CD8-positive, alpha-beta memory T cell (primary cell): Measurements from ENCODE around the gene PCDH9. TPM values are rescaled to one million over a fixed set of nuclear protein-coding genes. Genes with fewer than 3 reads are reported as not detected.

Experiments used
- CTCF ChIA-PET: fragments of 350-600 bp; sonication (Branson Sonifier 250); formaldehyde crosslinking; loops from one replicate; lab custom pipeline; 2021; ENCODE audit warnings: antibody characterized with exemption; lab: Charles Lee
- POLR2A ChIA-PET: fragments of 350-600 bp; sonication (Branson Sonifier 250); formaldehyde crosslinking; loops from one replicate; lab custom pipeline; 2021; ENCODE audit warnings: antibody characterized with exemption; lab: Charles Lee
- DNase-seq, 5 donors: peaks; one replicate each; pipeline versions ENCODE4 v3.0.0 to v3.0.0-alpha.2; 2020 to 2022; ENCODE audit warnings: mixed read lengths in 1 of 5
- H3K27ac ChIP-seq: one replicate; pipeline ENCODE4 v1.7.0; 2013; ENCODE audit warnings: low read depth, mild to moderate bottlenecking, low read length, moderate library complexity
- H3K27me3 ChIP-seq: 2 replicates; pipeline ENCODE4 v1.7.0; 2013; ENCODE audit warnings: low read length, mild to moderate bottlenecking; ENCODE audit not compliant: insufficient read depth, poor library complexity, severe bottlenecking
- H3K36me3 ChIP-seq: 2 replicates; pipeline ENCODE4 v1.7.0; 2013; ENCODE audit warnings: mild to moderate bottlenecking, low read length, moderate library complexity; ENCODE audit not compliant: insufficient read depth
- H3K4me1 ChIP-seq: 2 replicates; pipeline ENCODE4 v1.7.0; 2013; ENCODE audit warnings: mild to moderate bottlenecking, low read length, moderate library complexity; ENCODE audit not compliant: insufficient read depth
- H3K4me3 ChIP-seq: 2 replicates; pipeline ENCODE4 v1.7.0; 2013; ENCODE audit warnings: mild to moderate bottlenecking, low read length
- H3K9me3 ChIP-seq: 2 replicates; pipeline ENCODE4 v1.7.0; 2013; ENCODE audit warnings: mild to moderate bottlenecking, low read length
- H3K27ac Mint-ChIP-seq, 8 donors: one replicate each; pipeline ENCODE4 v1.8.0; 2020 to 2021; ENCODE audit warnings: mixed read lengths in 8 of 8, mild to moderate bottlenecking in 6 of 8, inconsistent platforms in 3 of 8, moderate library complexity in 3 of 8
- H3K27me3 Mint-ChIP-seq, 2 donors: one replicate each; pipeline ENCODE4 v1.8.0; 2020 to 2021; ENCODE audit warnings: mixed read lengths in 2 of 2, mild to moderate bottlenecking in 1 of 2, moderate library complexity in 1 of 2
- H3K36me3 Mint-ChIP-seq, 3 donors: one replicate each; pipeline ENCODE4 v1.8.0; 2020 to 2021; ENCODE audit warnings: mixed read lengths in 3 of 3, inconsistent platforms in 1 of 3, mild to moderate bottlenecking in 1 of 3
- H3K4me1 Mint-ChIP-seq, 3 donors: one replicate each; pipeline ENCODE4 v1.8.0; 2020 to 2021; ENCODE audit warnings: mixed read lengths in 3 of 3, inconsistent platforms in 1 of 3, mild to moderate bottlenecking in 1 of 3
- H3K4me3 Mint-ChIP-seq, 7 donors: one replicate each; pipeline ENCODE4 v1.8.0; 2020 to 2021; ENCODE audit warnings: mixed read lengths in 7 of 7, mild to moderate bottlenecking in 6 of 7, moderate library complexity in 4 of 7, inconsistent platforms in 2 of 7
- H3K9me3 Mint-ChIP-seq, 5 donors: one replicate each; pipeline ENCODE4 v1.8.0; 2020 to 2022; ENCODE audit warnings: mixed read lengths in 5 of 5, mild to moderate bottlenecking in 3 of 5, moderate library complexity in 2 of 5, inconsistent platforms in 1 of 5
- polyA plus RNA-seq: library from polyadenylated mRNA; unstranded; fragments of 300-500 nt; fragmentation: Illumina TruSeq; gene quantifications from one replicate; pipeline ENCODE4 v1.2.3, GENCODE V29; 2021
- total RNA-seq, 2 experiments: library from RNA; stranded (reverse); gene quantifications; one replicate each; pipeline ENCODE4 v1.2.3, GENCODE V29; 2021

Gene PCDH9
- total and polyA plus RNA-seq, 3 experiments from 2014 or later = 0.09 to 0.21 (median 0.16) TPM

DNA sequence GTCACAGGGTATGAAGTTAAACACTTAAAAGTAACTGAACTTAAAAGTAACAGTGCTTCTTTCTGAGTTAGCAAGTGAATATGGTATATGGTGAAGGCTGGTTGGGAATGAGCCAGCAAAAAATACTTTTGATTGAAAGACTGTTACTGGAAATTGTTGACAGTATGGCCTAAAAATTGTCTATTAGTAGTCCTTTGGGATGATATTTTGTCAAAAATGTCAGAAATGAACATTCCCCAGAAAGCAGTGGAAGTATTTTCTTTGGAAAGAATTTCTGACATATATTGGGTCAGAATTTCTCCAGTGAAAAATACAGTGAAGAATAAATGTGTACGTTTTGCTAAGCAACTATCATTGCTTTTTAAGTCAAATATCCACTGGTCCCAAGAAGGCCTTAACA is 860.5 kb downstream of the PCDH9 start:
- no peak for DNase-seq
- H3K4me1 Mint-ChIP-seq = no peaks in the 10 kb centered on the region
- H3K9me3 Mint-ChIP-seq = peaks cover 0 to 23% (median 0%) of the 10 kb centered on the region in 5 donors
- no peak overlapping the region for H3K27ac Mint-ChIP-seq
- H3K36me3 ChIP-seq = no peaks in the 10 kb centered on the region
- ChIA-PET POLR2A (no interaction called here), CTCF (no interaction called here)
- no peaks in the 10 kb centered on the region for H3K27me3 Mint-ChIP-seq
- H3K36me3 Mint-ChIP-seq = no peaks in the 10 kb centered on the region
- no peak overlapping the region for H3K4me3 ChIP-seq
- H3K27me3 ChIP-seq = no peaks in the 10 kb centered on the region
- H3K9me3 ChIP-seq = no peaks in the 10 kb centered on the region
- H3K4me3 Mint-ChIP-seq = no peak overlapping the region
- H3K27ac ChIP-seq = no peak overlapping the region
- no peaks in the 10 kb centered on the region for H3K4me1 ChIP-seq

DNA sequence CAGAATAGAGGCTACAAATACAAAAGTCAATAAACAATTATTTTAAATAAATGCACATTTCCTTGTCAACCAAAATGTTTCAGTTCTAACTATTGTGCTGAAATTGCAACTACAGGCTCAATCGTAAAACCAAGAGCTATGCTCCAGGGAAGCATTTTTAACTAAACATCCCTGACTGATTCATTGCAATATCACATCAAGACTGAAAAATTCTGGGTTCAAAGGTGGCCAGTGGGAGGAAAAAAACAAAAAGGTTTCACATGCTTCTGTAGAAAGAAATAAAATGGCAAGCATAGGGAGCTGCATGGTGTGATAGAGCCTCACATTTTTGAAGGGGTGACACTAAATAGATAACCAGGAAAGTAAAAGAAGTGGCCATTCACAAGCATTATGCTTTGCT is 862.8 kb downstream of the PCDH9 start:
- H3K36me3 Mint-ChIP-seq = no peaks in the 10 kb centered on the region
- Histone ChIP-seq H3K36me3 (no peaks in the 10 kb centered on the region), H3K4me1 (no peaks in the 10 kb centered on the region), H3K27me3 (no peaks in the 10 kb centered on the region), H3K4me3 (no peak overlapping the region), H3K9me3 (no peaks in the 10 kb centered on the region), H3K27ac (no peak overlapping the region)
- no peak overlapping the region for H3K27ac Mint-ChIP-seq
- H3K9me3 Mint-ChIP-seq = peaks cover 0 to 19% (median 2%) of the 10 kb centered on the region in 5 donors
- H3K4me1 Mint-ChIP-seq = no peaks in the 10 kb centered on the region
- DNase-seq = no peak
- ChIA-PET CTCF (no interaction called here), POLR2A (no interaction called here)
- no peak overlapping the region for H3K4me3 Mint-ChIP-seq
- no peaks in the 10 kb centered on the region for H3K27me3 Mint-ChIP-seq

DNA sequence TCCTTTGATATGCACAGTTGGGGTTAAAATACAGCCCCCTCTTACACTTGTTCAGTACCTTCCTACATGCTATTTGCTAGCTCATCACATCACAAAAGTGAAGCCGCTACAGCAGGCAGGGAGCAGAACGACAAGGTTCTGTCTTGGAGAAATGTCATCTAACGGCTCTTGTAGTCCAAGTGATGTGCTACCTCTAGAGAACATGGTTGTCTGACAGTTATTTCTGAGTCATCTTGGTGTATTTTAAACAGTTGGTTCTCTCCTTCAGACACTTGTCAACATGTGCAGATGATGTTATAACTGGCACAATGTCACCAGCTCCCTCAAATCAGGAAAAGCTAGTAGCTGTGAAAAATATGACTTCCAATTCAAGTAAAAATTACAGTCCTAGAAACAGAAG is 865.0 kb downstream of the PCDH9 start:
- DNase-seq = no peak
- Mint-ChIP-seq H3K4me1 (no peaks in the 10 kb centered on the region), H3K27me3 (no peaks in the 10 kb centered on the region), H3K27ac (no peak overlapping the region), H3K36me3 (no peaks in the 10 kb centered on the region), H3K9me3 (peaks cover 0 to 13% (median 2%) of the 10 kb centered on the region in 5 donors), H3K4me3 (no peak overlapping the region)
- Histone ChIP-seq H3K4me1 (no peaks in the 10 kb centered on the region), H3K4me3 (no peak overlapping the region), H3K27ac (no peak overlapping the region), H3K9me3 (no peaks in the 10 kb centered on the region), H3K36me3 (no peaks in the 10 kb centered on the region), H3K27me3 (no peaks in the 10 kb centered on the region)
- ChIA-PET CTCF (no interaction called here), POLR2A (no interaction called here)

DNA sequence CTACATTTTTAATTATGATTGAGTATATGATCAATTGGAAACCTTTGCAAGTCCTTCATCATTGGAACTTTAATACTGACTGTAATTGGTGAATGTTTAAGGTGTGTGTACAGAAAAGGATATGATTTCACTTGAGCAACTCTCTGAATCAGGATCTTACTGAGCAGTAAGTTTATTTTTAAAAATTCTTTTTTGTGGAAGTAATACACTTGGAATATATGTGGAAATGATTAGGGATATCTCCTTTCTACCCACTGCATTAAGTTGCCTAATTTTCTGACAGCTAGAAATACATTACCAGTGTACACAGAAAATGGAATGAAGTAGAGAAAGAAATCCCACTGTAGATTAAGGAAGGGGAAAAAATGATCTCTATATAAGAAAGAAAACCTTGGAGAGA is 865.8 kb downstream of the PCDH9 start:
- Histone ChIP-seq H3K9me3 (no peaks in the 10 kb centered on the region), H3K4me1 (no peaks in the 10 kb centered on the region), H3K36me3 (no peaks in the 10 kb centered on the region), H3K27me3 (no peaks in the 10 kb centered on the region), H3K4me3 (no peak overlapping the region), H3K27ac (no peak overlapping the region)
- POLR2A ChIA-PET = no interaction called here
- no peak overlapping the region for H3K4me3 Mint-ChIP-seq
- peaks cover 0 to 13% (median 2%) of the 10 kb centered on the region in 5 donors for H3K9me3 Mint-ChIP-seq
- H3K27me3 Mint-ChIP-seq = no peaks in the 10 kb centered on the region
- CTCF ChIA-PET = no interaction called here
- no peak overlapping the region for H3K27ac Mint-ChIP-seq
- DNase-seq = no peak
- H3K4me1 Mint-ChIP-seq = no peaks in the 10 kb centered on the region
- H3K36me3 Mint-ChIP-seq = no peaks in the 10 kb centered on the region

DNA sequence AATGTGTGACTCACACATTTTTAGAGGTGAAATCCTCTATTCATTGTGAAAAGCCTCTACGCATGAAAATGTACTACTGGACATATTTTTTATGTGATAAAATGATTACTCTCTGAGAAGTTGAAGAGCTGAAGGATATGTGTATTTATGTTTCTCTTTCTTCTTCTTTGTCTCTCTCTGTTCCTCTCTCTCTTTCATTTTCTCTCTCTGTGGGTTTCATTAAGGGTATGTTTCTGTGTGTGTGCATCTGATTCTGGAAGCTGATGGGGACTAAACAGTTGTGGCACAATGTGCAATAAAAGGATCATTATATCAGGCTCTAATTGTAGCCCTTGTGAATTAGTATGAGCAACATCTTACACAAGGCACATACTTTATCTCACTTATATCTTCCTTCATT is 867.7 kb downstream of the PCDH9 start:
- Histone ChIP-seq H3K4me1 (no peaks in the 10 kb centered on the region), H3K36me3 (no peaks in the 10 kb centered on the region), H3K4me3 (no peak overlapping the region), H3K27me3 (no peaks in the 10 kb centered on the region), H3K9me3 (no peaks in the 10 kb centered on the region), H3K27ac (no peak overlapping the region)
- Mint-ChIP-seq H3K36me3 (no peaks in the 10 kb centered on the region), H3K9me3 (peaks cover 0 to 13% (median 2%) of the 10 kb centered on the region in 5 donors), H3K4me3 (no peak overlapping the region), H3K4me1 (no peaks in the 10 kb centered on the region), H3K27me3 (no peaks in the 10 kb centered on the region), H3K27ac (no peak overlapping the region)
- ChIA-PET CTCF (interaction anchor here (1.4 kb wide), 1 partner anchor 9 kb away, joined by 3 read pairs; no protein-coding TSS in a partner anchor), POLR2A (no interaction called here)
- DNase-seq = no peak

DNA sequence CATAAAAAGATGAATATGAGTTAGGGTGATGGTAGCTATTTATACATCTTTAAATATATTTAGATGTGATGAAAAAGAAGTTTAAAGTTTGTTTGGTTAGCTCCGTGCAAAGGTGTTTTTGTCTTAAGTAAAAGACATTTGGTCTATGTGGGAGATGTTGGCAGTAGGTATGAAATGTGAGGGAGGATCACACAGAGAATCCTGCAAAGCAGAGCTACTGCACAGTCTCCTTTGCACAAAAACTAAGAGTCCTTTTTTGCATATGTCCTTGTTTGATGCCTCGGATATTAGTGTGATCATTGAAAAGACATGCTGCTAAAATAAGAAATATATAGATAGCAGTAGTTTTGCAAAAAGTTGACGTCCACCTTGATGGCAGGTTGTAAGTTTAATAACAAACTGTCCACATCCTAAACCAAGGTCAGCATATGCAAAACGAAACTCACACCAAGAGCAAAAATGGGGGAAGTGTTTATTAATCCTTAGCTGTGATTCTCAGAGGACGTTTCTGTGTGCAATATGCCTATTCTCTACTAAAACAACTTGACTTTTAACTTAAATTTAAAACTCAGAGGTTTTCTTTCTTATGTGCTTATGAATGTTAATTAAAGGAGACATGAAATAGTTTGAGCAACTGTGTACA is 870.1 kb downstream of the PCDH9 start:
- Histone ChIP-seq H3K27me3 (no peaks in the 10 kb centered on the region), H3K9me3 (no peaks in the 10 kb centered on the region), H3K27ac (no peak overlapping the region), H3K4me3 (no peak overlapping the region), H3K36me3 (no peaks in the 10 kb centered on the region), H3K4me1 (no peaks in the 10 kb centered on the region)
- DNase-seq = no peak
- H3K9me3 Mint-ChIP-seq = peaks cover 0 to 17% (median 2%) of the 10 kb centered on the region in 5 donors
- H3K27me3 Mint-ChIP-seq = no peaks in the 10 kb centered on the region
- ChIA-PET POLR2A (no interaction called here), CTCF (no interaction called here)
- peak overlapping the region in 1 of 8 donors; percentile 57 for H3K27ac Mint-ChIP-seq
- no peaks in the 10 kb centered on the region for H3K4me1 Mint-ChIP-seq
- H3K36me3 Mint-ChIP-seq = no peaks in the 10 kb centered on the region
- H3K4me3 Mint-ChIP-seq = no peak overlapping the region

DNA sequence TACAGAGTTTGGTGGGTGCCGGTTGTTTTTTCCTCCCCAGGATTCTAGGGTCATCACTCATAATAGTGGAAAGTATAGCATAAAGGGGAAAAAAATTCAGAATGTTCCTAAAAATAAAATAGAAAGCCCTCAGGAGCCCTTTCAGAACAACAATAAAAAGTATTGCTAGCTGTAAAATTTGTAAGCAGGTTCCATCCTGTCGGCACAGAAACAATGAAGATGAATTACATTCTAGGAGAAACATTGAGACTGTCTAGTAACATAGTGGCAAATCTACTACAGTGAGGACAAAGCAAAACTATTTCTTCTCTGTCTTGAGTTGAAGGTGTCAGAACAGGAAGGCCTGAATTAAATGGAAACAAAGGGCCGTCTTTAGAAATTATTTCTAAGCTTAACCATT is 870.7 kb downstream of the PCDH9 start:
- Histone ChIP-seq H3K27ac (no peak overlapping the region), H3K36me3 (no peaks in the 10 kb centered on the region), H3K4me1 (no peaks in the 10 kb centered on the region), H3K4me3 (no peak overlapping the region), H3K27me3 (no peaks in the 10 kb centered on the region), H3K9me3 (no peaks in the 10 kb centered on the region)
- no peaks in the 10 kb centered on the region for H3K4me1 Mint-ChIP-seq
- H3K27me3 Mint-ChIP-seq = no peaks in the 10 kb centered on the region
- DNase-seq = no peak
- POLR2A ChIA-PET = no interaction called here
- H3K36me3 Mint-ChIP-seq = no peaks in the 10 kb centered on the region
- no peak overlapping the region for H3K27ac Mint-ChIP-seq
- no peak overlapping the region for H3K4me3 Mint-ChIP-seq
- CTCF ChIA-PET = no interaction called here
- peaks cover 0 to 17% (median under 1%) of the 10 kb centered on the region in 5 donors for H3K9me3 Mint-ChIP-seq

DNA sequence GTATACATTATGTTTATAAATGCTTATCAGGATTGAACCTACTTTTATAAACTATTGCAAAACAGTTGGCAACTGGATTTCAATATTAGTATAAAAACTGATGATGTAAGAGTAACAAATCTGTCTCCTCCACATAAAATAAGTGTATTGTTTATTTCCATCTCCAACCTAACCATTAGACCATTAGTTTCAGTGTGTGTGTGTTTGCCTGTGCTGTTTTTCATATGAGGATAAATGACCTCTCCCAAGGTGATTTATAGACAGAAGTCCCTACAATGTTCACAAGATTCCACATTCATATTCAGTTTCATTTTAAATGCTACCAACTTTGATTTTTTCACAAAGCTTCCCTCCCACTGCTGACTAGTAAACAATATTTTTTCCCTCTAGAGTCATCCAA is 871.6 kb downstream of the PCDH9 start:
- H3K4me3 ChIP-seq = no peak overlapping the region
- no peaks in the 10 kb centered on the region for H3K9me3 ChIP-seq
- H3K27ac Mint-ChIP-seq = no peak overlapping the region
- DNase-seq = no peak
- no peaks in the 10 kb centered on the region for H3K36me3 Mint-ChIP-seq
- ChIA-PET POLR2A (no interaction called here), CTCF (no interaction called here)
- H3K36me3 ChIP-seq = no peaks in the 10 kb centered on the region
- no peaks in the 10 kb centered on the region for H3K27me3 Mint-ChIP-seq
- H3K4me1 ChIP-seq = no peaks in the 10 kb centered on the region
- peaks cover 0 to 17% (median 0%) of the 10 kb centered on the region in 5 donors for H3K9me3 Mint-ChIP-seq
- no peak overlapping the region for H3K27ac ChIP-seq
- H3K4me3 Mint-ChIP-seq = no peak overlapping the region
- no peaks in the 10 kb centered on the region for H3K4me1 Mint-ChIP-seq
- H3K27me3 ChIP-seq = no peaks in the 10 kb centered on the region
